HFFc6 (cell line): ENCODE results near the gene GOLGA7B. TPM values are rescaled to one million over a fixed set of nuclear protein-coding genes. Genes with fewer than 3 reads are reported as not detected.

Source experiments
- DNase-seq: peaks from one replicate; pipeline ENCODE4 v3.0.0-alpha.2; 2018
- H3K27ac Mint-ChIP-seq: 2 replicates; pipeline ENCODE4 v1.8.0; 2020; ENCODE audit warnings: mild to moderate bottlenecking, mixed read lengths
- H3K27me3 Mint-ChIP-seq: 2 replicates; pipeline ENCODE4 v1.8.0; 2021; ENCODE audit warnings: mild to moderate bottlenecking, moderate library complexity, mixed read lengths; ENCODE audit not compliant: insufficient read depth
- H3K36me3 Mint-ChIP-seq: 2 replicates; pipeline ENCODE4 v1.8.0; 2021; ENCODE audit warnings: low read depth, mixed read lengths
- H3K4me1 Mint-ChIP-seq: 2 replicates; pipeline ENCODE4 v1.8.0; 2020; ENCODE audit warnings: low read depth, mixed read lengths
- H3K4me3 Mint-ChIP-seq: 2 replicates; pipeline ENCODE4 v1.8.0; 2020; ENCODE audit warnings: mild to moderate bottlenecking, moderate library complexity, mixed read lengths
- H3K9me3 Mint-ChIP-seq: 2 replicates; pipeline ENCODE4 v1.8.0; 2020; ENCODE audit warnings: mild to moderate bottlenecking, mixed read lengths
- CTCF ChIP-seq: fragments of 200-600 bp; sonication (generic); IDR thresholded peaks from 2 replicates; pipeline ENCODE4 v1.5.0; 2021; ENCODE audit warnings: antibody characterized with exemption, mild to moderate bottlenecking
- total RNA-seq, 6 experiments: library from RNA; stranded (reverse); fragmentation: NEBNext Ultra II Directional; extraction: Animal tissue kit (Norgen Biotek cat#: 25700); gene quantifications; 2 replicates in 1 of 6; 3 replicates in 5 of 6; pipeline ENCODE4 v1.2.3, GENCODE V29; 2021

Gene GOLGA7B
- total RNA-seq, 6 experiments from 2014 or later, result not detected

GRCh38 chr10:97904018-97904381 lies 54.4 kb downstream of the GOLGA7B start:
- Mint-ChIP-seq H3K9me3 (no peaks in the 10 kb centered on the region), H3K4me3 (no peak overlapping the region)
- TF ChIP-seq CTCF, result no peak

GRCh38 chr10:97904576-97904975 lies 54.9 kb downstream of the GOLGA7B start:
- Mint-ChIP-seq H3K36me3 (no peaks in the 10 kb centered on the region), H3K27ac (no peak overlapping the region), H3K4me1 (no peaks in the 10 kb centered on the region), H3K4me3 (no peak overlapping the region), H3K27me3 (peaks cover 66% of the 10 kb centered on the region), H3K9me3 (no peaks in the 10 kb centered on the region)
- no peak for DNase-seq
- no peak for TF ChIP-seq CTCF

More at GRCh38 chr10:97904018-97904381, 54.4 kb downstream of the GOLGA7B start:
- H3K27ac Mint-ChIP-seq, result no peak overlapping the region
- H3K36me3 Mint-ChIP-seq, result no peaks in the 10 kb centered on the region
- peaks cover 70% of the 10 kb centered on the region for H3K27me3 Mint-ChIP-seq
- DNase-seq, result no peak
- no peaks in the 10 kb centered on the region for H3K4me1 Mint-ChIP-seq

DNA sequence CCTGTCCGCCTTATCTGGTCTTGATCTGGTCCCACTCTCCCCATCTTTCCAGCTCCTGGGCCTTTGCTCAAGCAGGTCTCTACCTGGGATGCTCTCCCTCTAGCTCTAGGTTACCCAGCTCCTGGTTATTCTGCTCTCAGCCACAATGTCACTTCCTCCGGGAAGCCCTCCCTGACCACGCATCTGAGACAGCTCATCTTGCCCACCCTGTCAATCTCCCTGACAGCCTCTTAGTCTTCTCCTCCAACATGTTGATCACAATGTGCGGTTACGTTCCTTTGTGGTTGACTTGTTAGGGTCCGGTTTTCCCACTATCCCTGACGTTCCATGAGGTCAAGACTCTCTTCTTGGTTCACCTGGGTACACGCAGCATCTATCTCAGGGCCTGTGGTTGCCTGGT lies 55.6 kb downstream of the GOLGA7B start:
- no peaks in the 10 kb centered on the region for H3K4me1 Mint-ChIP-seq
- H3K36me3 Mint-ChIP-seq, result no peaks in the 10 kb centered on the region
- no peak overlapping the region for H3K27ac Mint-ChIP-seq

GRCh38 chr10:97907211-97907610 lies 57.6 kb downstream of the GOLGA7B start:
- Mint-ChIP-seq H3K4me3 (no peak overlapping the region), H3K27me3 (peaks cover 60% of the 10 kb centered on the region), H3K9me3 (no peaks in the 10 kb centered on the region), H3K27ac (no peak overlapping the region), H3K36me3 (no peaks in the 10 kb centered on the region), H3K4me1 (no peaks in the 10 kb centered on the region)
- no peak for TF ChIP-seq CTCF
- DNase-seq, result no peak

More for the DNA sequence above, 55.6 kb downstream of the GOLGA7B start:
- no peaks in the 10 kb centered on the region for H3K9me3 Mint-ChIP-seq
- no peak overlapping the region for H3K4me3 Mint-ChIP-seq
- no peak for DNase-seq
- H3K27me3 Mint-ChIP-seq, result peaks cover 66% of the 10 kb centered on the region
- TF ChIP-seq CTCF, result no peak

- Mint-ChIP-seq H3K9me3 (no peaks in the 10 kb centered on the region), H3K36me3 (no peaks in the 10 kb centered on the region), H3K4me1 (no peaks in the 10 kb centered on the region), H3K4me3 (no peak overlapping the region), H3K27ac (no peak overlapping the region), H3K27me3 (peaks cover 57% of the 10 kb centered on the region)
- TF ChIP-seq CTCF, result no peak
- DNase-seq, result no peak
Observed at GRCh38 chr10:97907830-97908229, 58.2 kb downstream of the GOLGA7B start.

GRCh38 chr10:97910661-97911060 lies 61.0 kb downstream of the GOLGA7B start:
- Mint-ChIP-seq H3K27ac (no peak overlapping the region), H3K9me3 (no peaks in the 10 kb centered on the region), H3K4me1 (no peaks in the 10 kb centered on the region), H3K4me3 (no peak overlapping the region), H3K36me3 (no peaks in the 10 kb centered on the region), H3K27me3 (peaks cover 38% of the 10 kb centered on the region)
- no peak for TF ChIP-seq CTCF
- no peak for DNase-seq
